Epidermal melanocyte (primary cell): ENCODE measurements around the gene CCDC187.

Experiments
- DNase-seq: peaks from one replicate; pipeline ENCODE4 v3.0.0; 2011; ENCODE audit warnings: low spot score; ENCODE audit not compliant: insufficient read length

The CCDC187 gene

GRCh38 chr9:136253246-136254130, 50.4 kb downstream of the CCDC187 start:
- DNase-seq = no peak

GRCh38 chr9:136252846-136253245, 51.0 kb downstream of the CCDC187 start:
- DNase-seq = no peak

DNA sequence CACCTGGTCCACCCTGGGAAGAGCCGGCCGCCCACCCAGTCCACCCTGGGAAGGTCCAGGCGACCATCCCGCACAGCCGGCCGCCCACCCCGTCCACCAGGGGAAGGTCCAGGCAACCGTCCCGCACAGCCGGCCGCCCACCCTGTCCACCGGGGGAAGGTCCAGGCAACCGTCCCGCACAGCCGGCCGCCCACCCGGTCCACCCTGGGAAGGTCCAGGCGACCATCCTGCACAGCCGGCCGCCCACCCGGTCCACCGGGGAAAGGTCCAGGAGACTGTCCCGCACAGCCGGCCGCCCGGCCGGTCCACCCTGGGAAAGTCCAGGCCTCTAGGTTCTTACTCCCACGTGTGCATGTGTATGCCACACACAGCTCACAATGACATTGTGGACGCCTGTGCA, 51.6 kb downstream of the CCDC187 start:
- no peak for DNase-seq

- DNase-seq = no peak
These were observed 52.4 kb downstream of the CCDC187 start for GRCh38 chr9:136251264-136252115.

- no peak for DNase-seq
These were observed 53.2 kb downstream of the CCDC187 start for GRCh38 chr9:136250676-136251075.

DNA sequence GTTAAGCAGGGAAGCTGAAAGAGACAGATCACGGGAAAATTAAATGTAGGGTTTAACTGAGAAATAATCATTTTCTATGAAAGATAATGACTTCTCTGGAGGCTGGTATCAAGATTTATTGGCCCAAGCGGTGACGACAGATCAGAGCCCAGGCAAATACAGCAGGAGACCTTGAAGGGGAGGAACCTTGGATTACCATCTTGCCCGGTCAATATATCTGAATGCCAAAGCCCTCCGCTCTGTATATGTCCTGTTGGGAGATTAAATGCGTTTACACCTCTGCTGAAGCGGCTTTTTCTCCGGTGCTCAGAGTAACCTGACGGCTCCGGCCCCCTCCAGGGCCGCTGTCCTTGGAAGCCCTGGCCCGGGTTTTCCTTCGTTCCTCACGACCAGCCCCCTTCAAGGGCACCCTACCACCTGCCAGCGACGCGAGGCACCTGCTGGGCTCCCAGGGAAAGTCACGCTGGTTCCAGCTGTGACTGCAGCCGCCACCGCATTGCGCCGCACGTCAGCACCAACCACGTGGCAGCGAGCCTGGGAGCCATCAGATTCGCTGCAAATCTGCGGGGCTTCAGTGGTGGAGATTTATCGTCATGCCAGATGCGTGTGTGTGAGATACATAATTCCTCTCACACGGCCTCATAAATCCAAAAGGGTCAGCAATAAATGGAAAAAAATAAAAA, 53.9 kb downstream of the CCDC187 start:
- DNase-seq = no peak

GRCh38 chr9:136248951-136249876, 54.7 kb downstream of the CCDC187 start:
- no peak for DNase-seq

- DNase-seq = no peak
These were observed 55.8 kb downstream of the CCDC187 start for GRCh38 chr9:136247947-136248637.

DNA sequence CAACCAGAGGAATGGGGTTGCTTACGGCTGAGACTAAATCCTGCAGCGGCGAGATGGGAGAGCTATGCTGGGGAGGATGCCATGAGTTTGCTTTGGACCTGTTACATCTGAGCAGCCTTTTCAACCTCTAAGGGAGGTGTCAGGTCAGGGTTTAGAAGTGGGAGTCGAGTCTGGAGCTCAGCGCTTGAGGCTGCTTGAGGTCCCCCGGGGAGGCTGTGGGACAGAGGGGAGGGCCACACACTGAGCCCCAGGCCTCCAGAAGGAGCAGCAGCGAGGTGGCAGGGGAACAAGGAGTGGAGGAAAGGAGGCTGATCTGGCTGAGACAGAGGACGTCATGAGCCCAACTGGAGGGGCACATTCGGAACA, 56.4 kb downstream of the CCDC187 start:
- DNase-seq = no peak

DNA sequence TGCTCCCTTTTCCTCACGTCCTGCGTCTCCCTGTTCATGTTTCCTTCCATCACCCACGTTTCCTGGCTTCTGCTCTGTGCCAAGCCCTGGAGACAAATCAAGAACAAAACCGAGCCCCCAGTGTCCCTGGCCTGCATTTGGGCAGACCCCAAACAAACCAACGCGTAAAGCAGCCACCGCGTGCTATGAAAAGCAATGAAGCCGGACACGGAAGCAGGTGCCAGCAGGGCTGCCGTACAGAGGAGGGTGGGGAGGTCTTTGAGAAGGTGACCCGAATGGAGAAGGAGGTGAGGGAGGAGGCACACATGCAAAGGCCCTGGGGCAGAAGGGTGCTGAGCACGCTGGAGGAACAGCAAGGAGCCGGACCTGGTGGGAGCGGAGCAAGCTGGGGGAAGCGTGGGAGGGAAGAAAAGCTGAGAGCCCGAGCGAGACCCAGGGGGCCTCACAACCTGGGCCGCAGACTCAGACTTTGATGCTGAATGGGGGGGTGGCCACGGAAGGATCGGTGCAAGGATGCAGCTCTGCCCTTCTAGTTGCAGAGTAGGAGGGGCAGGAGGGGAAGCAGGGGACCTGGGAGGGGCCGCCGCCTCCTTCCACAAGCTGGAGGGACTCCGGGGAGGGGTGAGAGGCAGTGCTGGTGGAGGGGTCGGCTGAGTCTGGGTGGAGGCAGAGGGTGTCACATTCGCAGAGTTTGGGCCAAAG, 56.9 kb downstream of the CCDC187 start:
- no peak for DNase-seq

GRCh38 chr9:136245219-136246150, 58.4 kb downstream of the CCDC187 start, which contains the start of gene QSOX2:
TSS of gene QSOX2 (minus strand) at chr9:136245812. CDS start at chr9:136245803, 9 bp downstream.
- DNase-seq = peak; percentile 81

GRCh38 chr9:136244969-136245218, 59.0 kb downstream of the CCDC187 start:
- no peak for DNase-seq

DNA sequence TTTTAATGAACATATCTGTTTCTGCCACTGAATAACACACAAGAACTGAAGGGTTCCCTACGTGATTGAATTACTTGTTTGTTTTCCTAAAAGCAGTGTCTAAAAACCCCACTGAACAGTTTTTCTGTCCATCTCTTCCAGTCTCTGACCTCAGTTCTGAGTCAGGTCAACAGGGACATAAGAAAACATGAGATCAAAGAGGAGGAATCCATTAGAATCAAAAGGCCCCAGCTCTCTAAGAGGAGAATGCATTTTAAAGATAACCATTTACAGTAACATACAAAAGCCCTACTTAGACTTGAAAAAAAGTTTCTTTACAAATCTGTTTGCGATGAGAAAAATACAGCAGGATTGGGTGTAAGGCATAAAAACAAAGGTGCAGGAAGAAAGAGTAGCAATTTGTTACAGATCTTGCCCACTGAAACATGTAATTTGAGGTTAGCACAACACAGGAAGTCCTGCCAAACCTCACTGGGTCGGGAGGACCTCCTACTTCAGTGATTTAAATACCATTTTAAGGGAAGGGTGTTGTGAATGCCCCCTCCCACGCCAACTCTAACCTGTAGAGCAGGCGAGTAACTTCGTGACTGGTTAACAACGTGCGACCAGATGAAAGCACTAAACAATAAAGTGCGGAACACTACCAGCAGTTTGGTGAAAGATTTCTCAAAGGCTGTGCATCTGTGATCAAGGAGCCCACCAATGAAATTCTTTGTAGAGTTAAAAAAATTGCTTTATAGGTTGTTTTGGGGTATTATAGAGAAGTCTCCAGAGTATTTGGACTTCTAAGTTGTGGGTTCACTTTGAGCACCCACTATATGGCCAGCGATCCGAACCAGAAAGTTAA, 59.5 kb downstream of the CCDC187 start:
- DNase-seq = no peak

DNA sequence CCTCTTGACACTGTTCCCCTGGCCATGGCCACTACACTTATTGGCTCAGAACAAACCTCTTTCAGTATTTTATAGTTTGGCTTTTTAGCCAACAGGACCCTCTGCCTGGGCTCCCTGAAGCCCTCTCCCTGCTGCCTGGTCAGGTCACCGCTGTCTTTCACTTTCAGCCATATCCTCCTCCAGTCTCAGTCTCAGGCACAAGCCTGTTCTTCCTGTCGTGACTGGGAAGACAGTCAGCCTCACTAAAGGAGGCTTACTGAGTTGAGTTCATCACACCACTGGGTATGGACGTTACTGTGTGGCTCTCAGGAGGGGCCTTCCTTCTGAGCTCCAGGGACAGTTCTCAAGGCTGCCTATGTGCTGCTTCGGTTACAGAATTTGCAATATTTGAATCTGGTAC, 60.3 kb downstream of the CCDC187 start:
- DNase-seq = no peak

GRCh38 chr9:136242918-136243525, 60.9 kb downstream of the CCDC187 start:
- DNase-seq = no peak

DNA sequence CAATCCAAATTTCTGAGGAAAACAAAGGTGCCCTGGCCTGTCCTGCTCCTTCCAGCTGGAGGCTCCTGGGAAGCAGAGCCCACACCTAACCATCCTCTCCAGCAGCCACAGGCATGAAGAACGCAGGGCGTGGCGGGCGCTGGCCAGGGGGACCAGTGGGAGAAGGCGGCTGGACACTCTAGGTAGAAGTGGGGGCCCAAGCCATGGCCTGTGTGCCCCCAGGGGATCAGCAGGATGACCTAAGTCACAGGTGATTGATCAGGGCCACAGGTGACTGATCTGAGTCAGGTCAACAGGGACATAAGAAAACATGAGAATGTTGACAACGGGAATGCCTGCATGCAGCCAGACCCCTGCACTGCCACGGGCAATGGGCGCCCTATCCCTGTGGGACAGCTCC, 61.6 kb downstream of the CCDC187 start:
- no peak for DNase-seq

DNA sequence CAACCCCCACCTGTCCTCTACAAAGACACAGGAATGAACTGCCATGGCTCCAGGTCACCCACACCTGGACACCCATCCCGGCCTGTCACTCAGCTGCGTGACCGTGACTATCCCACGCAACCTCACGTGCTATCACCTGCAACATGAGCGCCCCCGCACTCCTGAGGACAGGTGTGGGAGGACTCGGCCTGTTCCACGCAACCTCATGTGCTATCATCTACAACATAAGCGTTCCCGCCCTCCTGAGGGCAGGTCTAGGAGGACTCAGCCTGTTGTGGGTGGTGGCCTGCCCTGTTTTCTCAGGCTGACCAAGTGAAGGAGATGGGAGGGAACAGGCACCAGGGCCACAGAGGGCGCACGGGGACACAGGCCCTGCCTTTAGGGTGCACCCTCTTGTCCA, 62.4 kb downstream of the CCDC187 start:
- no peak for DNase-seq
